Activated T-helper 1 cell treated with anti-CD3 and anti-CD28 coated beads, Interleukin-2, amount 50 U/mL, for 16 hours (primary cell): ENCODE data around the gene HELQ.
"Not testable (repeated sequence)": the region's sequence is repeated elsewhere in the genome, so short reads cannot be mapped to it uniquely, and the experiment has no call there.

Source experiments
- DNase-seq, 2 donors: peaks; one replicate each; pipeline ENCODE4 v3.0.0-alpha.2; 2020; ENCODE audit warnings: low read depth in 1 of 2, low spot score in 1 of 2

The HELQ gene

DNA sequence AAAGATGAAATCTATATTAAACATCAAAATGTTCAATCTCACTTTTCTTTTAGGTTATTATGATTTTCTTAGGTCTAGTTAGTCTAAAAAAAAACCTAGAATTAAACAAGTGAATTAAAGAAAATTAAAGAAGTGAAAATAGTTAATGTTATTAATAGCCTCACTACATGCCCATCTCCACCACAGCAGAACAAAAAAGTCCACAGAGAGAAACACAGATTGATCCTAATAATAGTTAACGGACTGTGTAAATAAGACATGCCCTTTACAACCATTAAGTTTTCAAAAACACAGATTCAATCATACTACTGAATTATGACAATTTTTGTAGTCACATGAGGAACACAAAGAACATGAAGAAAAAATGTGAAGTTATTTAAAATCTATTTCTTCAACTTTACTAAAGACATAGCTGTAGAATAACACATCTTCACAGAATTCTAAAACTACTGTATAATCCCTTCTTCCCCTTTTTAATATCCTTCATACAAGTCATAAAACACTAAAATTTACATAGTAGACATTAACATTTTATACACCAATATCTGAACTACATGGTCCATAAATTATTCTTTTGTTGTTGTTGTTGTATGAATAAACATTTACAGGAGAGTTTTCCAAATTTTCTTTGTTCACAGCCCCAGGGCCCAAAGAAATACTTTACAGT, 15.3 kb downstream of the HELQ start:
- no peak for DNase-seq

DNA sequence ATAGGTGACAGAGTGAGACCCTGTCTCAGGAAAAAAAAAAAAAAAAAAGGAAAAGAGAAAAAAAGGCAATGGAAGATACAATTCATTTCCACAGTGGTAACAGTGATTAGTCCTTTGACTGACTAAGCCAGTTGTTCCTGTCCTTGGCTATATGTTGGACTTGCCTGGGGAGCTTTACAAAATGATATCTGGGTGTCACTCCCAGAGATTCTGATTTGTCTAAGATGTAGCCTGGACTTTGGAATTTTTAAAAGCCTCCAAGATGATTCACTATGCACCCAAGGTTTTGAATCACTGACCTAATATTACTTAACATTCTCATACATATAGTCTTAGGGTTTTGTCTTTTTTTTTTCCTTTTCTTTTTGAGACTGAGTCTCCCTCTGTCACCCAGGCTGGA, 16.9 kb downstream of the HELQ start:
- no peak for DNase-seq

DNA sequence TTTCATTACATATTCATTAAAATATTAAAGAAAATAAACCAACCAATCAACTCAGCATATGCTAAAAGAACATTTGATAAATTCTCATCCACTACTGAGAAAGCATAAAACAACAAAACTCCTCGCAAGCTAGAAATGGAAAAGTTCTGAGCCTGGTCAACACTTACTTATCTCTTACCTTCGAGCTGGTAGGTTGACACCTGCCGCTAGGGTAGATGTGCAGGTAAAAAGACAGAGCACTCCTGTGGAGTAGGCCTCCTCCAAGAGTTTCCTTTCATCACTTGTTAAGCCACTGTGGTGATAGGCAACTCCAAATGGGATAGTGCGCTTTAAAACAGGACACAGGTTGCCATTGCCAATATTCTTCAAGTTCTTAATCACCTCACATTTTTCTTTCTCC, 18.9 kb downstream of the HELQ start:
- DNase-seq, result no peak

DNA sequence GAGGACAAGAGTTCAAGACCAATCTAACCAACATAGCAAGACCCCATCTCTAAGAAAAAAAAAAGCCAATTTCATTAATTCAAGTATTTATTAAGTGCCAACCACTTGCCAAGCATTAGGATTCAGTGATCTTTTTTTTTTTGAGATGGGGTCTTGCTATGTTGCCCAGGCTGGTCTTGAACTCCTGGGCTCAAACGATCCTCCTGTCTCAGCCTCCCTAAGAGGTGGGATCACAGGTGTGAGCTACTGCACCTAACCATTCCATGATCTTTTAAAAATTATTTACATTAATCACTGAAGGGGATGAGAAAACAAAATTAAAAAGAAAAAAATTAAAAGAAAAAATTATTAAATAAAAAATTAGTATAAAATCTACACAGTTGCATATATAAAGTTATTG, 24.4 kb downstream of the HELQ start:
- no peak for DNase-seq

DNA sequence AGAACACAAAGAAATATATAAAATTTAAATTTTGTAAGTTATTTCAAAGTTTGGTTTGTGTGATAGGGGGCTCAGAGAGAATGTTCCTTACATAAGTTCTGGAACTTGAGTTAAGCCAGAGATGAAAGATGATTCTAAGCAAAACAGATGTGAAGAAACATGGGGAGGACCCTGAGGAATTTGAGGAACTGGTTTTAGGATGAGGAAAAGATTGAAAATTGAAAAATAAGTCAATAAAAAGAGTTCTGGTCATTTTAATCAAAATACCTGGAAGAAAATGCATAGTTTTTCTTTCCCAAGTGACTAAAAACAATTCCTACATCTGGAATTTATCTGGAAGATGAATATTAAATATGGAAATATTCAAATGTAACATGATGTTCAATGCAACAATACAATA, 37.4 kb downstream of the HELQ start:
- no peak for DNase-seq

DNA sequence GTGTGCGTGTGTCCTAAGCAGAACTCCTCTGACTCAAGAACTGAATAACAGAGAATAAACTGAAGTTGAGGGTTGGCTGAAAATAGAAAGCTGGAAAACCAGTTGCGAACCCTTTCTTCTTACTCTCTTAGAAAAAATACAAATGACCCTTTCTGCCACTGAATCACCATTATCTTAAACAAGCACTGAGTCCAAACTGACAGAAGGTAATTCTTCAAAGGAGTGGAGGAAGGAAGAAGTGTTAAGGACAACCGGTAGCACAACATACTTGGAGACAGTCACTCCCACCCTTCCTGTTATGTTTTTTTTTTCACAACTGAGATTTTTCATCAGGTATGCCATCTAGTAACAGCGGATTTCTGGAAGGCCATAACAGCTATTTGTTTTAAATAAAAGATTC, 38.1 kb downstream of the HELQ start:
- DNase-seq, result no peak

DNA sequence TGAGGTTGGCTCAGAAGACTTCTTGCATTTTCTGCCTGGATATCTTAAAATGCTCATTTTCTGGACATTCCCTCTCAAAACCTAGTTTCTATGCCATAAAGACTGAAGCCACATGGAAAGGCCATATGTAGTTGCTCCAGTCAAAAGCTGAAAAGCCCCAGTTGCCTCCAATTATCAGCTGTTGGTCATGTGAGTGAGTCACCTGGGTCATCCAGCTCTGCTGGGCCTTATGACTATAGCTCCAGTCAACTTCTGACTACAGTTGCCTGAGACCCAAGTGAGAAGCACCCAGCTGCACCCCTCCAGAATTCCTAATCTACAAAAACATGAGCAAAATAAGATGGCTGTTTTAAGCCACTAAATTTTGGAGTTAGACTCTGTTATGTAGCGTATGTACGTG, 41.9 kb downstream of the HELQ start:
- DNase-seq, result no peak

DNA sequence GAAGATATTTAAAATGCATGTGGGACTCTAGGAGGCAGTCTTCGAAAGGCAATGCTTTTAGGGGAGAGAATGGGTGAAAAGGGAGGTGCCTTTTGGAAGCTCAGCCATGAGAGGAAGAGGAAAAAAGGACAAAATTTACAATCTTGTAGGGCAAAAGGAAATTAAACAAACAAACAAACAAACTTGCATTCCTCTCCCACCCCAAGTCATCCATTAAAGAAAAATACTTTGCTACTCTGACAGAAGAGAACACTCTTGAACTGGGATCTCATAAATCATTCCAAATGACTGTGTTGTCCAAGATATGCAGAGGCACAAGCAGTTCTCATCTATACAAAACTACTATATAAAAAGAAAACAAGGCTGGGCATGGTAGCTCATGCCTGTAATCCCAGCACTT, 46.7 kb downstream of the HELQ start:
- DNase-seq, result no peak

DNA sequence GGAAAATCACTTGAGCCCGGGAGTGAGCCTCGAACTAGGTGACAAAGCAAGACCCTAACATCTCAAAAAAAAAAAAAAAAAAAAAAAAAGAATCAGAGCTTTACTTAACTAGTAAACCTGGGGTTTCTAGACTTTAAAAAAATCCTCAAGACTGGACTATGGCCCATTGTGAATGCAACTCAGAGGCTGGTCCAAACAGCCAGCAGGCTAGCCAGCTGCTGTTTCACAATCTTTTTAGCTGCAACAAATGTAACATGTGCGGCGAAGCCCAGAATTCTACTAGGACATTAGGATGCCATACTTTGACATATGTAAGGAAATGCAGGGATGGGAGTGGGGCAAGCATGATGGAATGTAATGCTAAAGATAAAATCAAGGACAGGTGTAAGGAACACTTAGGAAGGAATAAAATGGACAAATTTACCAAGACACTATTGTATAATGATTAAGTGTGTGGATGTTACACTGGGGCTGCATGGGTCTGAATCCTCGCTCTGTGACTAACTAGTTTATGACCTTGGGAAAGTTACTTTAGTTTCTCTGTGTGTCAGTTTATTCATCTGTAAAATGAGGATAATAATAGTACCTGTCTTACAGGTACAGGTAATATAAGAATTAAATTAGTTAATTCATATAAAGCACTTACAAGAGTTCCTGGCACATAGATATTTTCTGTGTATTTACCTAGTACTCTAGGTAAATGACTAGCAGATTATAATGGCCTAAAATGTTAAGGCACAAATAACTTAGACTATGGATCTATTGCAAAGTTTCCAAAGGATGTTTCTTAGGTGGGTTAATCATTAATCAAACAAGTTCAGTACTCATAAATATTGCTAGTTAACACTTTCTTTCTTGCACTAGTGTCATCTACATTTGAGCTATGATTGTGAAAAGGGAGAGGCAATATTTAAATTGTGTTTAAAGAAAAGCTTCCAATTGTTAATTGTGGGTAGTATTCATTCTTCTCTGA, 49.5 kb downstream of the HELQ start:
- DNase-seq, result no peak

DNA sequence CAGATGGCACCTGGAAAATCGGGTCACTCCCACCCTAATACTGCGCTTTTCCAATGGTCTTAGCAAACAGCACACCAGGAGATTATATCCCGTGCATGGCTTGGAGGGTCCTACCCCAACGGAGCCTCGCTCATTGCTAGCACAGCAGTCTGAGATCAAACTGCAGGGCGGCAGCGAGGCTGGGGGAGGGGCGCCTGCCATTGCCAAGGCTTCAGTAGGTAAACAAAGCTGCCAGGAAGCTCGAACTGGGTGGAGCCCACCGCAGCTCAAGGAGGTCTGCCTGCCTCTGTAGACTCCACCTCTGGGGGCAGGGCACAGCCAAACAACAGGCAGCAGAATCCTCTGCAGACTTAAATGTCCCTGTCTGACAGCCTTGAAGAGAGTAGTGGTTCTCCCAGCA, 57.5 kb downstream of the HELQ start:
- DNase-seq, result not testable (repeated sequence)

DNA sequence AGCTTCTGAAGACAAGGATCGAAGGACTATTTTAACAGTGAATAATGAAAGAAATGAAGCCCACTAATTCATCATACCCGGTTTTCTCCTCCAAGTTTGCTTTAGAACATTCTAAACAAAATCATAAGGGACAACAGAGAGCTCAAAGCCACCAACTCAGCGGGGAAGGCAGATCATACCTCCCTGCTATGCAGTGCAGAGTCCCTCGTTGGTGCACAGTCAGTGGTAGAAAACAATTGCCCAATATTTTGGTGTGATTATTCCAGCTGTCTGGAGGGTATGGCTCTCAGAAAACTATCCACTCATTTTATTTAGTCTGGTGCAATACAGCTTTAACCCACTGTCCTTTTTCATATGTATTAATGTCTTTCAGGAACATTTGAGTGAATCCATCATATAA, 61.7 kb downstream of the HELQ start:
- no peak for DNase-seq

DNA sequence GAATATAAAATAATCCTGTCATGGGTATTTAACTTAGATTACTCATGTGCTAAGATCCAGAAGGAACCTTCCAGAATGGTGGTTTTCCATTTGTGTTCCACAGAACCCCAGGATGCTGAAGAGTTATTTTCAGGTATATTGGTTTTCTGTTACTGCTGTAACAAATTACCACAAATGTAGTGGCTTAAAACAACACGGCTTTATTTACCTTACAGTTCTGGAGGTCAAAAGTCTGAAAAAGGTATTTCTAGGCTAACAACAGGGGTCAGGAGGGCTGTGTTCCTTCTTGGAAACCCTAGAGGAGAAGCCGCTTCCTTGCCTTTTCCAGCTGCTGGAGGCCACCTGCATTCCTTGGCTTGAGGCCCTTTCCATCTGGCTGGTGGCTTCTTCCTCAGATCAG, 63.1 kb downstream of the HELQ start:
- DNase-seq, result no peak

DNA sequence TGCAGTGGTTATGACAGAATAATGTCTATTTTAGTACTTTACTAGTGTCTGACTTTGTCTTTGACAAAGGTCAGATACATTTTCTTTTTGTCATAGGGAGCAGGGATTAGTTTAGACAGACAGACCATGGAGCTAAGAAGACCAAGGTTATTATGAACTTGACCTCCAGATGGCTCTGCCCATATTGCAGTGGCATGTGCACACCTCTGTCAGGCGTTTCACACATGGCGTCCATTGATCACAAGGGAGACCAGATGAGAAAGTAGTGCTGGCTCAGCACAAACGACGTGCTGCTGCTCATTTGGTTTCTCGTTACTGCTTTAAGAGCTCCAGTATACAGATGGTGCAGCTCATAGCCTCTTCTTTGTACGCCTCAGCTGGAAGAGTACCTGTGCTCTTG, 64.7 kb downstream of the HELQ start:
- no peak for DNase-seq

DNA sequence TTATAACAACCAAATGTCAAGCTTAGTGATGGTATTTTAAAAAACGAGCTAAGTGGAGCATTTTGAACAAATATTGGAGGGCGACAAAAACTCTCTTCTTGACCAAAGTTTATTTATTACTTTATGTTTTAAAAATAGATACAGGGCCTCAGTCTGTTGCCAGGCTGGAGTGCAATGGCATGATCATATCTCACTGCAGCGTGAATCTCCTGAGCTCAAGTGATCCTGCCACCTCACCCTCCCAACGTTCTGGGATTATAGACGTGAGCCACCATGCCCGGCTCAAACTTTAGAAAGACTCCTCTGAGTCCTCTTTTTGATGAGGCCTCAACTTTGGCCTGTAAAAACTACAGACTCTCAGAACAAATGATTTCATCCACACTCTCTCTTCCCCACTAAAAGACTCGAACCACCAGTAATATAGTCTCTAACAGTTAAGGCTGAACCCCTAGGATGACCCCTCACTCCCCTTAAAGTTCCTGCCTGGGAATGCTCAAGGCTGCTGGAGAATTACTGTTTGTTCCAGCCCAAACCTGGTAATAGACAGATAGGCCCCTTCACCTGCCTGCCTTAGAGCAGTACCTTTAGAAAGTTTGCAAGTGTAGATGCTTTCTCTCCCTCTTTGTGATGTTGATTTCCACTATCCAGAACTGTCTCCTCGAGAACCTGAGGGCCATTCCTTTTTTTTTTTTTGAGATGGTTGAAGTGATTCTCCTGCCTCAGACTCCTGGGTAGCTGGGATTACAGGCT, 65.7 kb downstream of the HELQ start:
- no peak for DNase-seq

DNA sequence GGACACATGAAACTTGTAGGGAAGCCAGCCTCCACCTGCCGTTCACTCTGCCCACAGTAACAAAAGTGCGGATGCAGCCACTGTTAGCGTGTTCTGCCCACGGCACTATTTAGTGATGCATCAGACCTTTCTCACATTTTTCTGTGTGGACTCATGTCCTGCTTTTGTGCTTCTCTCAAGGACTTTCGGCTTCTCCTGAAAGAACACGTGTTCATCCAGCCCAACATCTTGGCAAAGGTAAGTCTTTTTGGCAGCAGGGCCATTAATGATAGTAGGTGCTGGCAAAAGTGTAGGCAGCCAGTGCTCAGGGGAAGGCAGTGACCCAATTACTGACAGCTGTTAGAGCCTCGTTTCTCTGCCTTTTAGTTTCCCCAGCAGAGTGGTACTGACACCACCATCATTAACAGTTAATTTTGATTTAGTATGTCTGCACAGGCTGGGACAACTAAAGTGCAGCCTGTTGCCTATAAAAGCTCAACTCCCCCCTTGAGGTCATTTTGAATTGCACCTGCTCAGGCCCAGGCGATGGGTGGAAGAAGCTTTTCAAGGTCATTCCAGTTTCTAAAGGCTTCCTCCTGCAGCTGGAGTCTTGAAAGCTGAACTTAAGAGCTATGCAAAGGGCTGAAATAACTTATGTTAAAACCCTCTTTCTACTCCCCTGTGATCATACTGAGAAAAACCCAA, 66.4 kb downstream of the HELQ start:
- no peak for DNase-seq

DNA sequence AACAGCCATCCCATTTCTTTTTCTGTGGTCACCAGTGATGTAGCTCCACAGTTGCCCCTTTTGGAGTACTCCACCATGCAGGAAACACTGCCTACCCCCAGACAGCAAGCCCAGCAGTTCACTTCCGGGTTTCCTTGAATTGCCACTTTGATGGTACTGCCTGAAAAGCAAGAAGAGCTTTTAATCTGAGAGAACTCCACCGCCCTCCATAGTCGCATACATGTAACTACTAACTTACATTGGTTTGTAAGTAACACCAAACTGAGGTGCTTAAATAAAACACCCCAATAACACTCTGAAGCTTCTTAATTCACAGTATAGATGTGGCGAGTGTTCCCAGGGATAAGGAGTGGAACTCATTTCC, 67.3 kb downstream of the HELQ start:
- DNase-seq, result no peak

DNA sequence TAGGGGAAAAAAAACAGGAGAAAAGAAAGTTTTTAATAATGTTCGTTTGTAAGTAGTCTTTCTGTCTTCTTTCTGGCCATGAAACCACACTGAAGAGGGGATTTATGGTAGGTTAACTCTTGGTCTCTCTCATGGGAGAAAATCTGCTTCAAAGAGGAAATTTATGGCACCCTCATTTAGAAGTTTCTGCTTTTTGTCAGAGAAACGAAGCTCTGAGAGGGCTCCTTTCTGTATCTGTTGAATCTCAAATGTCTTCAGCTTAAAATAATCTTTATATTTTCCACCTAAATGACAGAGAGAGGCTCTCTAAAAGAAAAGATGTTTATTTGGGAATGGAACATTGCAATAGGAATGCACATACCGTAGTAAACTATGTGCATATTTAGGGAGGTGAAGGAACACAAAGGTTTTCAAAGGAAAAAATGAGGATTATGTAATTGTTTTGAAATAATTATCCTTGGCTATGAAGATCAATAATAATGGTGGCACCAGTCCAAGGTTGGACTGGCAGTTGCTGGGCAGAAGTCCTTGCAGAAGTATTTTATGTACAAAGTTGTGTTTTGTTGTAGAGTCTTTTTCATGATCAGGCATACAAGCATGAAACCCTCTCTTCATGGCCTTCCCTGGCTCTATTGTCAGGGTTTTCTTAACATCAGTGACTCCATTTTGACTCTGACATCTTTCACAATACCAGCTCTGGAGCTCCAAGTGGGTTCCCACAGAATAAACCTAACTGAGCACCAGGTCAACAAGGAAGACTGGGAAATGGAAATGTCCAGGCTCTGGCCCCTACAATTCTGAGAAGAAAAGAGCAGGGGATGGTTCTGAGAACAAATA, 67.9 kb downstream of the HELQ start:
- no peak for DNase-seq

DNA sequence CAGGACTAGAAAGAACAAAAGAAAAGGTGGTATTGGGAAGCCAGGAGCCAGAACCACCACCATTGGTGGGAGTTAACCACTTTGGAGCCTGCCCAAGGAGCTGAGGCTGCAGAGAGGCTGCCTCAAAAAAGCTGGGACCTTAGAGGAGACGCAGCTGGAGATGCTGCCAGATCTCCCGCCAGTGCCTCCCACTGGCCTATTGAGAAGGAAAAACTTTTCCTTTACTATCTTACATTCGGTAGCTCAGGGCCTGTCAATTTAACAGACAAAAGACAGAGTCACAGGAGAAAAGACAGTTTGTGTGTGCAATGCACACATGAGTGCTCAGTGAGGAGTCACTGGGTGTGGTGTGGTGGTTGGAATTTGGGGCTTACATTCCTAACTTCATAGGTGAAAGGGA, 68.6 kb downstream of the HELQ start:
- DNase-seq, result no peak

DNA sequence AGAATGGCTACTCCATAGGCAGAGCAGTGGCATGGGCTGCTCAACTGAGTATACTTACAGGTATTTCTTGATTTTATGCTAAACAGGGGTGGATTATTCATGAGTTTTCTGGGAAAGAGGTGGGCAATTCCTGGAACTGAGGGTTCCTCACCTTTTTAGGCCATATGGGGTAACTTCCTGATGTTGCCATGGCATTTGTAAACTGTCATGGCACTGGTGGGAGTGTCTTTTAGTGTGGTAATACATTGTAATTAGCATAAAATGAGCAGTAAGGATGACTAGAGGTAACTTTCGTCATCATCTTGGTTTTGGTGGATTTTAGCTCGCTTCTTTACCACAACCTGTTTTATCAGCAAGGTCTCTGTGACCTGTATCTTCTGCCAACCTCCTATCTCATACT, 72.8 kb downstream of the HELQ start:
- no peak for DNase-seq

DNA sequence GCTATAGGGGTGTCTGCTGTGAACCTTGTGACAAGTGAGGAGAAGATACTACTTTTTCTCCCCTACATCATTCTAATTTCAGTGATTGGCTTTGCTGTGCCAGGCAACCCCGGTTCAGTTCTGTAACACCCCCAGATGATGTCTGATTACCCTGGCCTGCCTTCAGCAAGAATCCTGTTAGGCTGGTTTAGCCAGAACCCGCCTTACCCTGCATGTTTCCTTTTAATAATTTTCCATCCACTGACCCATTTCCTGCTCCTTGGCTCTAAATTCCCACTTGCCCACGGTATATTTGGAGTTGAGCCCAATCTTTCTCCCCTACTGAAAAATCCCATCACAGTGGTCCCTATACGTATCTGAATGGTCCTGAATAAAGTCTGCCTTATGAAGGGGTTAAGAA, 74.5 kb downstream of the HELQ start:
- no peak for DNase-seq

DNA sequence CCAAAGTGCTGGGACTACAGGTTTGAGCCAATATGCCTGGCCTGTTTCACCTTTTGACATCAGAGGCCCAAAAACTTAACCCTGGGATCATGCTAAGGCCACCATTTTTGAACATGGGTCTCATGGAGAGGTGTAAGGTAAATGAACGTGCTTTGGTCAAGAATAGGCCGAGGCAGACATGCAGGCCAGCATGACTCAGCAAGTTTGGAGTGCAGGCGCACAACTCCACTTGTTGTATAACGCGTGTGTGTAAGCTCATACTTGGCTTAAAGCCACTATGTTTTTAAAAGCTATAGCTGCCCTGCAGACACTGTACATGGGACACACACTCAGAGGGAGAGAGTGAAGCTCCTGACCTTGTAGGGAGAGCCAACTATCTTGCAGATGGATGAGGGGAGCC, 77.2 kb downstream of the HELQ start:
- no peak for DNase-seq
